ENCODE data around the gene TSGA10.
"Not testable (repeated sequence)": the region's sequence is repeated elsewhere in the genome, so short reads cannot be mapped to it uniquely, and the experiment has no call there.

Gene TSGA10

GRCh38 chr2:98988695-98989094 is 166.0 kb downstream of the TSGA10 start:
- H3K36me3 Mint-ChIP-seq, H3K4me1 Mint-ChIP-seq, H3K27ac Mint-ChIP-seq, H3K27me3 Mint-ChIP-seq, CTCF ChIA-PET, DNase-seq, H3K9me3 Mint-ChIP-seq, H3K4me3 Mint-ChIP-seq: not testable (repeated sequence)

DNA sequence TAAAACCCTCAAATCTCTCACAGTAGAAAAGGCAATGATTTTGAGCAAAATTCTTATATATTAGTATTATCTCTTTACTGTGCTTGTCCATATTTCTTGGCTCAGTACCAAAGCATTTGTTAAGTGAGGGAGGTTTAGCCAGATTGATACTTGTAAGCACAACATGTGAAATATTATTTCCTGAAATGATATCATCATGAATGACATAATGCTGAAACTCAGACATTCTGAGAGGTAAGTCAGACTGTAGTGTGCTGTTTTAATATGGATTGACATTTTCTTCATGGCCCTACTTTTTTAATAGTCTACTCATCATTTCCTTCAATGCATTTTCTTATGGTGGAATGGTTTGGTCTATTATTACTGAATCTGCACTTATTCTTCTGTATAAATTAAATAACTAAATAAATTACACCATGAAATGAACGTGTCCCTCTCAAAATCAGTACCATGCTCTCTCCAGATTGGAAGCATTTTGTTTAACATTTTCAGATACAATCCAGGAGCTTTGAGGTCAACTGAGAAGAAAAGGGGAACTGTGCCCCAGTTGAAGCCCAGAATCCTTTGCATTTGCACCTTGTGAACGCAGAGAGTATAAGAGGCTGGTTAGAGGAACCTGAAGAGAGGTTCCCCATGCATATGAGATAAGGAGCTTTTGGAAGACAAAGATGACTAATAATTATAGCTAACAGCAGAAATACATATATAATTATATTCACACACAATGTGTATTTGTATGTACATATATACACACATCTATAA is 168.7 kb downstream of the TSGA10 start:
- DNase-seq, result no peak
- Mint-ChIP-seq H3K36me3 (no peaks in the 10 kb centered on the region), H3K4me3 (no peak overlapping the region), H3K4me1 (no peaks in the 10 kb centered on the region), H3K27ac (no peak overlapping the region), H3K9me3 (peaks cover 2% of the 10 kb centered on the region), H3K27me3 (no peaks in the 10 kb centered on the region)
- CTCF ChIA-PET, result interaction anchor here (0.6 kb wide), 1 partner anchor 171 kb away, joined by 3 read pairs; no protein-coding TSS in a partner anchor

DNA sequence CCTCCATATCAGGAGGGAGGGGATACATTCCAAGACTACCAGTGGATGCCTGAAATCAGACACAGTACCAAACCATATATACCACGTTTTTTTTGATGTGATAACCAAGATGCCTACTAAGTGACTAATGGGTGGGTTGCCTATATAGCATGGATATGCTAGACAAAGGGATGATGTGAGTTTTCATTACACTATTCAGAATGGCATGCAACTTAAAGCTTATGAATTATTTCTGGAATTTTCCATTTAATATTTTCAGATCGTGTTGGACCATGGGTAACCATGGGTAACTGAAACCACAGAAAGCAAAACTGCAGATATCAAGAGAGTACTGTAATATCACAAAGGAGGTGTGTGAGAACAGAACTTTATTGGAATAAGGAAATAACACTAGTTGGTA is 179.1 kb downstream of the TSGA10 start:
- no peak for DNase-seq
- Mint-ChIP-seq H3K4me1 (no peaks in the 10 kb centered on the region), H3K27me3 (peaks cover 15% of the 10 kb centered on the region), H3K4me3 (no peak overlapping the region), H3K9me3 (peaks cover 23% of the 10 kb centered on the region), H3K36me3 (peaks cover 3% of the 10 kb centered on the region), H3K27ac (no peak overlapping the region)
- CTCF ChIA-PET, result no interaction called here

DNA sequence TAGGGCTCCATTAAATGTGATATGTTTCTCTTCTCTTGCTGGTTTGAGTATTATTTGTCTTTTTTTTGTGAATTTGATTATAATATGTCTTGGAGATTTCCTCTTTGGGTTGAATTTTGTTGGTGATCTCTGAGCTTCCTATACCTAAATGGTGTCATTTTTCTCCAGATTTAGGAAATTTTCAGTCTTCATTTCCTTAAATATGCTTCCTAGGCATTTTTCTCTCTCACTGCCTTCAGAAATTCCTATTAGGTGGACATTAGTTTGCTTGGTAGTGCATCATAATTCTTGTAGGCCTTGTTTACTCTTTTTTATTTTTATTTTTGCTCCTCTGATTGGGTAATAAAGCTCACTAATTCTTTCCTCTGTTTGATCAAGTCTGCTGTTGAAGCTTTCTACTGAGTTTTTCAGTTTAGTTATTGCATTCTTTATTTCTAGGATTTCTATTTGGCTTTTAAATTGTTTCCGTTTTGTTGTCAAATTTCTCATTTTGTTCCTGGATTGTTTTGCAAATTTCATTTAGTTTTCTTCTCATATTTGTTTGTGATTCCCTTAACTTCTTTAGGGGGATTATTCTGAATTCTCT is 182.1 kb downstream of the TSGA10 start:
- H3K4me3 Mint-ChIP-seq, result no peak overlapping the region
- H3K36me3 Mint-ChIP-seq, result peaks cover 3% of the 10 kb centered on the region
- peaks cover 10% of the 10 kb centered on the region for H3K27me3 Mint-ChIP-seq
- no peak for DNase-seq
- H3K4me1 Mint-ChIP-seq, result no peaks in the 10 kb centered on the region
- peaks cover 30% of the 10 kb centered on the region for H3K9me3 Mint-ChIP-seq
- no peak overlapping the region for H3K27ac Mint-ChIP-seq
- CTCF ChIA-PET, result no interaction called here

DNA sequence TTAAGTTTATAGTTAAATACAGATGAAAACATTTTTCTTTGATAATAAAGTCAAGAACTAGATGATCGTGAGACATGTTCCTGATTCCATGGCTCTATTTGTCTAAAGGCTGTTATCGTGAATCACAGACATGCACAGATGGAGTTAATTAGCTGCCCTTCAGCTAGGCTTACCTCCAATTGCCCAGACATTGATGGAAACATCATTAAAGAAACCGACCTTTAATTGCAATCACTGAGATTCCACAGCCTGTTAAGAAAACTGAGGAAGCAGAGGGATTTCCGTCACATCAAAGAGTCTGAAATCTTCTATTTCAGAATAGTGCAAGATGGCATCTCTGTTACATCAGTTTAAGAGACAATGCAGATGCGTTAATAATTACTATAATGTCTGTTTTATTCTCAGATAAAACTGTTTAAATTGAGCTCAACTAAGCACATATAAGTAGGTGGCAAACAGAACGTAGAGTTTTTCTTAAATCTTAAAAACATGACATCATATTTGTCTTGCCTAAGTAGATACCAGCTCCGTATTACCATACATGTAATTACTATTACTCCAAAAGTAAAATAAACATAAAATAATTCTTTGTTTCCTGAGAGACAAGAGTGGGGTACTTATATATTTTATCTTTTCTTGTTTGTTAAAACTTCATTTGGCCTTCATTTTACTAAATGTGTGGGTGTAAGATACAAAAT is 194.8 kb downstream of the TSGA10 start:
- no peak overlapping the region for H3K4me3 Mint-ChIP-seq
- DNase-seq, result no peak
- peaks cover 4% of the 10 kb centered on the region for H3K27me3 Mint-ChIP-seq
- H3K36me3 Mint-ChIP-seq, result no peaks in the 10 kb centered on the region
- no peaks in the 10 kb centered on the region for H3K9me3 Mint-ChIP-seq
- no peaks in the 10 kb centered on the region for H3K4me1 Mint-ChIP-seq
- CTCF ChIA-PET, result no interaction called here
- no peak overlapping the region for H3K27ac Mint-ChIP-seq

GRCh38 chr2:98952966-98953365 is 201.8 kb downstream of the TSGA10 start:
- H3K27ac Mint-ChIP-seq, result no peak overlapping the region
- no peak for DNase-seq

GRCh38 chr2:98948956-98949739 is 205.6 kb downstream of the TSGA10 start:
- CTCF ChIA-PET, result no interaction called here
- no peak overlapping the region for H3K27ac Mint-ChIP-seq

More at GRCh38 chr2:98952966-98953365, 201.8 kb downstream of the TSGA10 start:
- CTCF ChIA-PET, result no interaction called here
- H3K27me3 Mint-ChIP-seq, result peaks cover 24% of the 10 kb centered on the region
- no peaks in the 10 kb centered on the region for H3K36me3 Mint-ChIP-seq
- no peak overlapping the region for H3K4me3 Mint-ChIP-seq
- no peaks in the 10 kb centered on the region for H3K4me1 Mint-ChIP-seq
- no peaks in the 10 kb centered on the region for H3K9me3 Mint-ChIP-seq

GRCh38 chr2:98947554-98947953 is 207.2 kb downstream of the TSGA10 start:
- no peaks in the 10 kb centered on the region for H3K4me1 Mint-ChIP-seq
- H3K27me3 Mint-ChIP-seq, result peaks cover 24% of the 10 kb centered on the region
- CTCF ChIA-PET, result interaction anchor here (1.7 kb wide), 1 partner anchor 119 kb away, joined by 4 read pairs; no protein-coding TSS in a partner anchor
- no peaks in the 10 kb centered on the region for H3K9me3 Mint-ChIP-seq
- no peak overlapping the region for H3K27ac Mint-ChIP-seq
- H3K4me3 Mint-ChIP-seq, result no peak overlapping the region
- H3K36me3 Mint-ChIP-seq, result no peaks in the 10 kb centered on the region
- no peak for DNase-seq

More at GRCh38 chr2:98948956-98949739, 205.6 kb downstream of the TSGA10 start:
- Mint-ChIP-seq H3K27me3 (peaks cover 24% of the 10 kb centered on the region), H3K4me3 (no peak overlapping the region), H3K4me1 (no peaks in the 10 kb centered on the region), H3K36me3 (no peaks in the 10 kb centered on the region), H3K9me3 (no peaks in the 10 kb centered on the region)
- no peak for DNase-seq

All from activated naive CD4-positive, alpha-beta T cell treated with anti-CD3 and anti-CD28 coated beads, Interleukin-2, amount 10 ng/mL, durations not matched to agents 7 days and 5 days (primary cell).